ENCODE measurements around the gene SUFU.
A peak's percentile ranks its signal among the peaks of the same experiment; 100 is the strongest.
"Not testable (repeated sequence)": the region's sequence is repeated elsewhere in the genome, so short reads cannot be mapped to it uniquely, and the experiment has no call there.

Gene SUFU

GRCh38 chr10:102650655-102651454 is 147.1 kb downstream of the SUFU start:
- no peak for DNase-seq (ENCODE audit: low read depth in 2 of 2)

- no peak for DNase-seq (ENCODE audit: low read depth in 2 of 2)
These were observed 147.8 kb downstream of the SUFU start for GRCh38 chr10:102651455-102652169.

DNA sequence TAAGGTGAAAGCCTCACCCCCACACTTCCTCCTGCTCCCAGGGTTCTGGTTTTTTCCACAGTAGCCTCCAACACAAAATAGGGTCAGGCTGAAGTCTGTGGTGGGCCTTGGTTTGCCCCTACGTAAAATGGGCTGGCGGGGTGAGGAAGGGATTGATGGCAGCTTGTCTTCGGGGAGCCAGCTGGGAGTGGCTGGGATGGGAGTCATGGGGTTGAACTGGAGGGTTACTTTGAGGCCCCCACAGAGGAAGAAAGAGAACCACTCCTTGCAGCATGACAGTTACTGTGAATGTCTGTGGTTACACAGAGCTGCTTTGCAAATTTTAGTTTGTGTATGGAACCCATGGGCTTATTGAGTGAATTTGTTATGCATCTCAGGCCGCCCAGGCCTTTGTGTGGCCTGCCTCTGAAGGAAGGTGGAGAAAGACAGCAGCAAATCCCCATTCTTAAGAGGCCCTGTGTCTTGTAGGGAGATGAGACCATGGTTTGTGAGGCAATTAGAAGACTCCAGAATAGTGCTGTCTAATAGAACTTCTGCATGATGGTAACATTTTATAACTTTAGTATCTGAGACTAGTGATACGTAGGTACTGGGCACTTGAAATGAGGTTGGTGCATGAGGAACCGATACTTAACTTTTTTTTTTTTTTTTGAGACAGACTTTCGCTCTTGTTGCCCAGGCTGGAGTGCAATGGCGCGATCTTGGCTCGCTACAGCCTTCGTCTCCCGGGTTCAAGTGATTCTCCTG is 148.6 kb downstream of the SUFU start:
- DNase-seq (ENCODE audit: low read depth in 2 of 2), result no peak

DNA sequence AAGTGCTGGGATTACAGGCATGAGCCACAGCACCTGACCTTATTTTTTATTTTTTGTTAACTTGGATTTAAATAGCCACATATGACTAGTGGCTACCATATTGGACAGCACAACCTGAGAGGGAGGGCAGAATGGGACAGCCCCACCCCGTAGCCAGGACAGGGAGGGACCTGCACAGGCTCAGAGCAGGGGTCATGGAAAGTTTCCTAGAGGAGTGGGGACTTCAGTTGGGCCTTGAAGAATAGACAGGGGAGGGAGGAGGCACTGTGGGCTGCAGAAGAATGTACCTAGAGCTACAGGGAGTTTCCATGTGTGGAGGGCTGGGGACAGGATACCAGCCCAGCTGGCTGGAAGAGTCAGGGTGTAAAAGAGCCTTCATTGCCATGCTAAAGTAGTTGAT is 149.3 kb downstream of the SUFU start:
- DNase-seq (ENCODE audit: low read depth in 2 of 2), result no peak

DNA sequence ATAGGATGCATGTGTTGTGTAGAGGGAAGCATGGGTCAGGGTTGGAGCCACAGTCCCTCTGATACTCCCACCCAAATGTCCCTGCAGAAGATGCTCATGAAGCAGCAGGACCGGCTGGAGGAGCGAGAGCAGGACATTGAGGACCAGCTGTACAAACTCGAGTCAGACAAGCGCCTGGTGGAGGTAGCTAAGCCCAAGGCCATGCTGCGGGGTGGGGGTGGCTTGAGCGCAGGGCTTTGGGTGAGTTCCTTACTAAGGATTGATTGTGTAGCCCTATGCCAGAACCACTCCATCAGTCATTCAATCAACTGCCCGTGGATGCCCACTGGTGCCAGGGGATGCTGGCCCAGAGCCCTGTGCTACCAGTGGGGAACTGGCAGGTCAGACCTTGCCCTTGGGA is 150.8 kb downstream of the SUFU start:
- DNase-seq (ENCODE audit: low read depth in 2 of 2), result no peak

- DNase-seq (ENCODE audit: low read depth in 2 of 2), result no peak
These were observed 151.2 kb downstream of the SUFU start for GRCh38 chr10:102654969-102655368.

DNA sequence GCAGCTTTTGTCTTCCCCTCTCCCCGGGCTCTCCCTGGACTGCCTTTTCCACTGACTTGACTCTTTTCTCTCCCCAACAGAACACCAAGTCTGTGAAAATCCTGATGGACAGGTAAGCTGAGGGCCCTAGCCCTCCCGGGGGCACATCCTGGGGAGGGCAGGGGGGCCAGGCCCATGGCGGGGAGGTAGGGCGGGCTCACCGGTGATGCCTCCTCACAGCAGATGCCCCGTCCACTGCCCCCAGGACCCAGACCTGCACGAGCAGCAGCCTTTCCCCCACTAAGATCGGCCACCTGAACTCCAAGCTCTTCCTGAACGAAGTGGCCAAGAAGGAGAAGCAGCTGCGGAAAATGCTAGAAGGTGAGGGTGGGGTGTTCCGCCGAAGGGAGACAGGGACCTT is 152.3 kb downstream of the SUFU start:
- DNase-seq (ENCODE audit: low read depth in 2 of 2), result no peak

DNA sequence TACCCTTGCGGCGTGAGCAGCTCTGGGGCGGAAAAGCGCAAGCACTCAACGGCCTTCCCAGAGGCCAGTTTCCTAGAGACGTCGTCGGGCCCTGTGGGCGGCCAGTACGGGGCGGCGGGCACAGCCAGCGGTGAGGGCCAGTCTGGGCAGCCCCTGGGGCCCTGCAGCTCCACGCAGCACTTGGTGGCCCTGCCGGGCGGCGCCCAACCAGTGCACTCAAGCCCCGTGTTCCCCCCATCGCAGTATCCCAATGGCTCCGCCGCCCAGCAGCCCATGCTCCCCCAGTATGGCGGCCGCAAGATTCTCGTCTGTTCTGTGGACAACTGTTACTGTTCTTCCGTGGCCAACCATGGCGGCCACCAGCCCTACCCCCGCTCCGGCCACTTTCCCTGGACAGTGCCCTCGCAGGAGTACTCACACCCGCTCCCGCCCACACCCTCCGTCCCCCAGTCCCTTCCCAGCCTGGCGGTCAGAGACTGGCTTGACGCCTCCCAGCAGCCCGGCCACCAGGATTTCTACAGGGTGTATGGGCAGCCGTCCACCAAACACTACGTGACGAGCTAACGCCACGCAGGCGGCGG is 153.1 kb downstream of the SUFU start:
- no peak for DNase-seq (ENCODE audit: low read depth in 2 of 2)

- DNase-seq (ENCODE audit: low read depth in 2 of 2), result no peak
These were observed 153.7 kb downstream of the SUFU start for GRCh38 chr10:102657451-102657850.

- no peak for DNase-seq (ENCODE audit: low read depth in 2 of 2)
These were observed 154.4 kb downstream of the SUFU start for GRCh38 chr10:102657984-102658724.

DNA sequence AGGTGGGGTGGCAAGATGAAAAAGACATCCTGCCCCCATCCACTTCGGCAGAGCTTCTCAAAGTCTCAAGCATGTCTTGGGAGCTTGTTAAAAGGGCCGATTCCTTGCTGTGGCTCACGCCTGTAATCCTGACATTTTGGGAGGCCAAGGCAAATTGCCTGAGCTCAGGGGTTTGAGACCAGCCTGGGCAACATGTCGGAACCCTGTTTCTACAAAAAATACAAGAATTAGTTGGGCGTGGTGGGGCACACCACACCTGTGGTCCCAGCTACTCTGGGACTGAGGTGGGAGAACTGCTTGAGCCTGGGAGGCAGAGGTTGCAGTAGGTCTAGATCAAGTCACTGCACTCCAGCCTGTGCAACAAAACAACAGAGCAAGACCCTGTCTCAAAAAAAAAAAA is 155.0 kb downstream of the SUFU start:
- no peak for DNase-seq (ENCODE audit: low read depth in 2 of 2)

GRCh38 chr10:102660888-102661657 is 157.3 kb downstream of the SUFU start:
- peak; percentile 51 to 68 for DNase-seq (ENCODE audit: low read depth in 2 of 2)

DNA sequence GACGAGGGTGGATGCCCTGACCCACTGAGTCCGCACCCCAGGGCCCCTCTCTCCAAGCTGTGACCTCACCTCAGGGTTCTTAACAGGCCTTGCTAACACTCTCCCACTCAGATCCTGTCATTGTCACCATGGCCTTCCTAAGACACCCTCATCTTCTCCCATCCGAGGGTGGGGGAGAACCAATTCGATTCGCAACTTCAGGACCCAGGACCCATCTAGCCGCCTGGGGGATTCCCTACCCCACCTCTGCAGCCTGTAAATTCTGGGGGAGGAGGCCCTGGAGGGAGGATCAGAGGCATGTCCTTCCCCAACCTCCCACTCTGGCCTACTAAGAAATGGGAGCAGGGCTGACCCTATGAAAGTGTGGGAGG is 157.9 kb downstream of the SUFU start:
- no peak for DNase-seq (ENCODE audit: low read depth in 2 of 2)

DNA sequence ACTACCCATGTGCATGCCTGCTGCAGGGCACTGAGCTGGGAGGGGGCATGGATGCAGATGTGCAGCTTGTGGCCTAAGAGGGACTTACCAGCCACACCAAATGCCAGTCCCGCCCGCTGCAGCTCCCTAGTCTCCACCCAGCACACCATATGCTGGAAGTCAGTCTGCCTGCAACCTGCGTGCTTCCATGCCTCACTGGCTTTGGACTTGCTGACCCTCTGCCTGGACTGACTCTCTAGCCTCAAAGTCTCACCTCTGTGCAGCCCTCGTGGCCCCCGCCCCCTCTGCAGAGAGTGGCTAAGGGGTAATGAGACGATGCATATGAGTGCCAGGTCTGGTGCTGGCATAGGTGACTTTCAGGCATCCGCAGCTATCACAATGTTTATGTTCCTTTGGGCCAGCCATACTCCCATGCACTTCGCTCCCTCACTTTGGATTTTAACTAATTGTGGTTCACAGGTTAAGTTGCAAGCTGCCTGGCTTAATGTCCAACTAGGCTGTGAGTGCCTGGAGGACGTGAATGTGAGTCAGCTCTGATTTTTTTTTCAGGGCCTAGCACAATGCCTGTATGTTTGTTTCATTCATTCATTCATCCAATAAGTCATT is 162.2 kb downstream of the SUFU start:
- DNase-seq (ENCODE audit: low read depth in 2 of 2), result no peak

DNA sequence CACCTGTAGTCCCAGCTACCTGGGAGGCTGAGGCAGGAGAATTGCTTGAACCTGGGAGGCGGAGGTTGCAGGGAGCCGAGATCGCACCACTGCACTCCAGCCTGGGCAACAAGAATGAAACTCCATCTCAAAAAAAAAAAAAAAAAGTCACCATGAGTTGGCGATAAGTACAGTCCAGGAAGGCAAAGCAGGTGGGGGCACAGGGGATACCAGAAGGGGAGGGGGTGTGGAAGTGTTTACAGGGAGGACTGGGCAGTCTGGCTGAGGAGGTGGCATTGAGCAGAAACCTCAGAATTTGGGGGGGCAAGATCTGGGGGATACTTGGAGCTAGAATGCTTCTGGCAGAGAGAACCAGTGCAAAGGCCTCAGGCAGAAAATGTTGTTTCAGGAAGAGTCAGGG is 163.6 kb downstream of the SUFU start:
- DNase-seq (ENCODE audit: low read depth in 2 of 2), result not testable (repeated sequence)

- DNase-seq (ENCODE audit: low read depth in 2 of 2), result no peak
These were observed 164.7 kb downstream of the SUFU start for GRCh38 chr10:102668326-102669107.

DNA sequence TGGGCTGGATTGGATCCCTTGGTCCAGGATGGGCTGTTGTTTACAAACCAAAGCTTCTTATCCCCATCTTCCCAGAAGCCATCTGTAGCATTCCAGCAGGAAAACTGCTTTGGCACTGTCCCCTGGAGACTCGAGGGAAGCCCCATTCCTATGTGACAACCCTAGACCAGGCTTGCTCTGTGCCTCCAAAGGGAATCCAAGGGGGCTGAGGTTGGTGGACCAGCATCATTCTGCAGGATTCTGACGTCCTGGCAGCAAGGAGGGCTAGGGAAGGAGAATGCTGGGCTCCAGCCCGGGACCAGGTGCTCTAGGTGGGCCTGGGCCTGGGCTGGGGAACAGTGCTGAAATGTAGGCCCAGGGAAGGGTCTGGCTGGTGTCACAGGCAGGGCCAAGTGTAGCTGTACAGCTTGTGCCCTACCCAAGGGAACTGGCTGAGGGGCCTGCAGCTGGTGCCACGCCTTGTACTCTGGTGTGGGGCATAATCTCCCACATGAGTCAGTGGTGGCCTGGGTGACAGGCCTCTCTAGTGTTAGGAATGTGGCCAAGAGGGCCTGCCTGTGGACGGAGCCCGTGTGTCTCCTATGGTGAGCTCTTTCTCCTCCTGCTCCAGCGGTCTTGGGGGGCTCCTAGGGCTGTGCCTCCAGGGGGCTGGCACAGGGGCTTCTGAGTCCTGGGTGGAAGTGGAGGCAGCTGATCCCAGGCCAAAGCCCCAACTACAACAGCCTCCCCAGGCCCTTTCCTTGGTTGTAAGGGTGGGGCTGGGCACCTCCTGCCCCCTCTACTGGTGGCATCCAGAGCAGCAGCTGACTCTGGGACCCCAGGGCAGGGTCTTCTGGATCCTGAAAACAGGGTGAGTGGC is 165.7 kb downstream of the SUFU start:
- no peak for DNase-seq (ENCODE audit: low read depth in 2 of 2)

- DNase-seq (ENCODE audit: low read depth in 2 of 2), result no peak
These were observed 166.4 kb downstream of the SUFU start for GRCh38 chr10:102670065-102670670.

Data from stimulated activated CD4-positive, alpha-beta T cell treated with anti-CD3 and anti-CD28 coated beads, Interleukin-15, amount 100 ng/mL, for 48 hours (primary cell).